Measurements from ENCODE around the gene LYVE1. TPM values are rescaled to one million over a fixed set of nuclear protein-coding genes. Genes with fewer than 3 reads are reported as not detected.

The LYVE1 gene, protein sequence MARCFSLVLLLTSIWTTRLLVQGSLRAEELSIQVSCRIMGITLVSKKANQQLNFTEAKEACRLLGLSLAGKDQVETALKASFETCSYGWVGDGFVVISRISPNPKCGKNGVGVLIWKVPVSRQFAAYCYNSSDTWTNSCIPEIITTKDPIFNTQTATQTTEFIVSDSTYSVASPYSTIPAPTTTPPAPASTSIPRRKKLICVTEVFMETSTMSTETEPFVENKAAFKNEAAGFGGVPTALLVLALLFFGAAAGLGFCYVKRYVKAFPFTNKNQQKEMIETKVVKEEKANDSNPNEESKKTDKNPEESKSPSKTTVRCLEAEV
- total RNA-seq: not detected

DNA sequence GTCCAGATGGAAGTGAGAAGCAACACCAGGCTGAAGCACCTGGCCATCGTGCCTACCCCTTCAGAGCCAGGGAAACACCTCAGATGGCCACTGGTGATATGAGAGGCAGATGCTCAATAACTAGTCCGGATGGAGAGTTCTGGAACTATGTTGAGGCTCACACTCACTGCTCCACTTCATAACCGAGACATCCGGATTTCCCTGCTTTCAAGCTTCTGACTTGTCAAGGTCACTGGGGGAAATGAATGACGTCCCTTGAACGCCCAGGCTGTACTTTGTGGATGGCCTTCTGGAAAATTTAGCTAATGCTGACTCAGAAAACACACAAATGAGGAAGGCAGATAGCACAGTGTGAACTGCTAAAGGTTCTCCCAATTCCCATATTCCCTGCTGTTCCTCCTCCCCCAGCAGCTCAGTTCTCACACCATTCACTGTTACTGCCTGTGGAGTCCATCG is at the start of gene LYVE1:
Gene LYVE1 (minus strand): TSS at position 180 of the 456 bp plus-strand sequence. CDS start 133 bp downstream, at position 47.
- no peak within 1 kb of the TSS for H3K4me3 Mint-ChIP-seq
- no peak within 1 kb of the TSS for H3K27ac Mint-ChIP-seq
- no peaks in the 10 kb centered on the region for H3K4me1 Mint-ChIP-seq
- DNase-seq (no peak), ATAC-seq (ENCODE audit: low read depth) (no peak)
- peaks cover 16% of the 10 kb centered on the region for H3K27me3 Mint-ChIP-seq
- no peaks in the 10 kb centered on the region for H3K9me3 Mint-ChIP-seq
- no peaks in the 10 kb centered on the region for H3K36me3 Mint-ChIP-seq
- POLR2A ChIA-PET: no interaction called here

DNA sequence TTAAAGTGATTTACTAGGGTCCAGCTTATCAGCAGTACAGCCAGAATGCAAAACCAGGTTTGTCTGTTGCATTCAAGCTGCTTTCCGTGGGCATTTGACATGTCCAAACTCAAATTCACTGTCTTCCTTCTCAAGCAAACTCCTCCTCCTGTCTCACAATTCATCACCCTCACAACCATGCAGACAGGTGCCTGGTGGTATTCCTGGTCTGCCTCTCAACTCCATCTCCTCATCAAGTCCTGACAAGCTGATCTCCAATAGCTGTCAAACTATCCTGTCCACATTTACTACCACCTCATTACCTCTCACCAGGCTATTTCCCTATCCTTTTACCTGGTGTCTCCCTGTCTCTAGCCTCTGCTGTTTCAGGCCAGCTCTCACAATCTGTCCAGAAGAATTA is 49.1 kb upstream of the LYVE1 start:
- Mint-ChIP-seq H3K36me3 (peaks cover 2% of the 10 kb centered on the region), H3K9me3 (peaks cover 2% of the 10 kb centered on the region), H3K27me3 (peaks cover 11% of the 10 kb centered on the region), H3K4me3 (no peak overlapping the region), H3K4me1 (peaks cover 1% of the 10 kb centered on the region), H3K27ac (no peak overlapping the region)
- POLR2A ChIA-PET: no interaction called here
- ATAC-seq (ENCODE audit: low read depth) (no peak), DNase-seq (no peak)

DNA sequence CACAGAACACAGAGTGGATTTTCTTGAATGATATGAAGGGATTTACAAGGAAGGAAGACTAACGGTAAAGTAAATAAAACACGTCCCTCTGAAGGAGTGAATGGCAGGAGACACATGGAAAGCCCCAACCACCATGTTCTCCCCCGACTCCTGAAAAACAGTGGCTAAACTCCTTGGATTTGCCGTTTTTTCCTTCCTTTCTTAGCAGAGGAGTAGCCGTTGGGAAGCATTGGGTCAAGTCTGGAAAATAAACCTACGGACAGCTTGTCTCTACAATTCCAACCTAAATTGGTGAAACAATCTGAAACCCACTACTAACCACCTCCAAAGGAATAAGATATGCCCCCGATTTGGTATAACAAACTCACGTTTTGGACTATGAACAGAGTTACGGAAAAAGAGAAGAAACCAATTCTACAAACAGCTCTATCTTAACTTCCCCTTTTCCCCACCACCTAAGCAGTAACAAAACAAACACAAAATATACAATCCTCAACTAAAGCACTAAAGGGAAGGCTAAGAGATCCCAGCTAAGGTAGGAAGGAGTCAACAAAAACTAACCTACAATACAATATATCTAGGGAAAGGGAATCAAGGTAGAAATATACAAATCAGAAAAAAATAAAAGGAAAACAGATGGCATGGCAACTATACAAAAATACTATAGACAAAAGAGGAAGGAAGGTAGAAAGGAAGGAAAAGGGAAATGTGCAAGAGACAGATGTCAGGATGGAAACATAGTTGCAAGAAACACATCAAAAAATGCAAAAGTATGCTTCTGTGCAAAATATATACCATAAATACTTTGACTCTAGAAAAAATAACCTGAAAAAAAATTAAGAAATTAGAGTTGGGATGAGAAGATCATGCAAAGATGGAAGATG is 43.8 kb upstream of the LYVE1 start:
- POLR2A ChIA-PET: no interaction called here
- H3K27me3 Mint-ChIP-seq: peaks cover 36% of the 10 kb centered on the region

DNA sequence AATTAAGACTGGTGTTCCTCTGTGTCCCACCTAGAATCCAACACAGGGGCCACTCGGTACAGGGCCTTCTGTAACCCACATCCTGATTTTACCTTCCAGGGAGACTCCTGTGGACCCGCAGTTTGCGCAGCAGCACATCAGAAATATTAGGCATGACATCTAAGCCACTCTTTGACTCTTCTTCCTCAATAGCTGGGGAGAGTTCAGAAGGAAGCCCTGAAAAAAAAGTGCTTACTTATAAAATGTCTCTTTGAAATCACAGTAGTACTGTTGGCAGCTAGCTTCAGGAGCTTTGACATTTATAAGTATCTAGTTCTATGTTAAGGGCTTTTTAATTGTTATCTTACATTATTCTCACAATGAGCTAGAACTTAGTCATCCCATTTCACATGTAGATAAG is 41.2 kb upstream of the LYVE1 start:
- peaks cover 40% of the 10 kb centered on the region for H3K27me3 Mint-ChIP-seq

More for the DNA sequence above, 43.8 kb upstream of the LYVE1 start:
- Mint-ChIP-seq H3K36me3 (peaks cover 2% of the 10 kb centered on the region), H3K4me3 (no peak overlapping the region), H3K27ac (no peak overlapping the region), H3K9me3 (peaks cover 2% of the 10 kb centered on the region), H3K4me1 (no peaks in the 10 kb centered on the region)
- DNase-seq: no peak
- ATAC-seq (ENCODE audit: low read depth): no peak

DNA sequence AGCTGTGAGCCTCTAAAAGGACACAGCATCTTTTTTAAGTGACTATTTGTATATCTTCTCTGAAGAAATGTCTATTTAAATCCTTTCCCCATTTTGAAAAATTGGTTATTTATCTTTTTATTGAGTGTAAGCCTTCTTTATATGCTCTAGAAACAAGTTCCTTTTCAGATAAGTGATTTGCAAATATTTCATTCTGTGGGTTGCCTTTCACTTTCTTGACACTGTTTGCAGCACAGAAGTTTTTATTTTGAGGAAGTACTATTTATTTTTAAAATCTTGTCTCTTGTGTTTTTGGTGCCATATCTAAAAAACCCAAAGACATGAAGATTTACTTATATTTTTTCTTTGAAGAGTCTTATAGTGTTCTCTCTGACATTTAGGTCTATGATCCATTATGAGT is 40.1 kb upstream of the LYVE1 start:
- Mint-ChIP-seq H3K4me3 (no peak overlapping the region), H3K9me3 (no peaks in the 10 kb centered on the region), H3K36me3 (peaks cover 2% of the 10 kb centered on the region), H3K4me1 (peaks cover 10% of the 10 kb centered on the region), H3K27ac (no peak overlapping the region), H3K27me3 (peaks cover 34% of the 10 kb centered on the region)
- ATAC-seq (ENCODE audit: low read depth) (no peak), DNase-seq (no peak)
- POLR2A ChIA-PET: no interaction called here

More for the DNA sequence above, 41.2 kb upstream of the LYVE1 start:
- Mint-ChIP-seq H3K4me1 (peaks cover 6% of the 10 kb centered on the region), H3K4me3 (no peak overlapping the region), H3K9me3 (peaks cover 2% of the 10 kb centered on the region), H3K36me3 (peaks cover 2% of the 10 kb centered on the region), H3K27ac (no peak overlapping the region)
- POLR2A ChIA-PET: no interaction called here
- ATAC-seq (ENCODE audit: low read depth): no peak
- no peak for DNase-seq

DNA sequence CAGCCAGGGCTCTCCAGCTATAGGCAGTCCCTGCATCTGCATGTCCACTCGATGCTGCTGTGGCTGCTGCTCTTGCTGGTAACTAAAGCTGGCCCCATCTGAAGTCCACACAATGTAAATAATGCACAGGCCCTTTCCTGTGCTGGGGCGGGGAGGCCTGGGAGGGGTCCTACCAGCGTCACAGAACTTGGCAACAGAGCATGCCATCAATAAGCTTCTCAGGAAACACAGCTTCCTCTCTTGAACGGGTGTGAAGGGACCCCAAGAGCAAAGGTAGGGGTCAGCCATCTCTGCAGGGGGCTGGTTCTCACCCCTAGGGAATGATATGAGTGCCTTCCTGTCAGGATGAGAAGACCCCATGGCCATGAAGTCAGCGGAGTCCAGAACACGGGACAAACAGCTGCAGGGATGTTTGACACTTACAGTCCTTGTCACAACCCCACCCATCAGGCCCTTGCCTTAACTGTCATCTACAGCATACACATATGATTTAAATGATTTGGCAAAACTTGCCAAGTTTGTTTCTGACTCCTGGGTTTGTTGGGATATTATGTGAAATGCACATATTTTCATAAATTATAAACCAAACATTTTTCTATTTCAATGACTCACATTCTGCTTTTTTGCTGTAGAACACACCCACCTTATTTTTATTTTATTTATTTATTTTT is 39.1 kb upstream of the LYVE1 start:
- Mint-ChIP-seq H3K4me3 (no peak overlapping the region), H3K4me1 (peaks cover 10% of the 10 kb centered on the region), H3K27me3 (peaks cover 32% of the 10 kb centered on the region), H3K27ac (no peak overlapping the region), H3K36me3 (no peaks in the 10 kb centered on the region), H3K9me3 (no peaks in the 10 kb centered on the region)
- POLR2A ChIA-PET: no interaction called here
- ATAC-seq (ENCODE audit: low read depth): no peak
- DNase-seq: no peak

DNA sequence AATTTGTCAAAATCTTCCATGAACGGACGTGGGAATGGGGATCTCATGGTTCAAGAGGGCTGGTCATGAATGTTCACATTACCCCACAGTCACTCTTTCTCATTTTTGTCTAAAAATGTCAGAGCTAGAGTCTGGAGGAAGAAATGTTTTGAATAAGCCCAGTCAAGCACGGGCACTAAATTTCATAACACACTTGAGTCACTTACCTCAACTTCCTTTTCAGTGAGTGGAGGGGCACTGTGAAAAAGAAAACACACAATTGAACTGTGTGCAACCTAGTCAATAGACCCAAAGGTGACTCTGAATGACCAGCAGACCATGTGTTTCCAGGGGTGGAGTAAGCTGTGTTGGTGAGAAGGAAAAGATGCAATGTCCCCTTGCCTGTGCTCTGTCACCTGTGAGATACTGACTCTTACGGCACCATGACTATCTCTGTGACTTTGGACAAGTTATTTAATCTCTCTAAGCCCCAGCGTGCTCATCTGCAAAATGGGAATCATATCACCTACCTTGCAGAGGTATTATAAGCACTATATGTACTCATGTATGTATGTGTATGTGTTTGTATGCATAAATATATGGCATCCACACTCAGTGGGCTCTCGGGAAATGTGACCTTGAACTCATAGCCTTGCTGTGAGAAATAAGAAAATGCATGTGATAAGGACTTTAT is 38.2 kb upstream of the LYVE1 start:
- ATAC-seq (ENCODE audit: low read depth) (no peak), DNase-seq (no peak)
- Mint-ChIP-seq H3K36me3 (no peaks in the 10 kb centered on the region), H3K27me3 (peaks cover 27% of the 10 kb centered on the region), H3K9me3 (no peaks in the 10 kb centered on the region), H3K27ac (no peak overlapping the region), H3K4me1 (peaks cover 10% of the 10 kb centered on the region), H3K4me3 (no peak overlapping the region)
- POLR2A ChIA-PET: no interaction called here

DNA sequence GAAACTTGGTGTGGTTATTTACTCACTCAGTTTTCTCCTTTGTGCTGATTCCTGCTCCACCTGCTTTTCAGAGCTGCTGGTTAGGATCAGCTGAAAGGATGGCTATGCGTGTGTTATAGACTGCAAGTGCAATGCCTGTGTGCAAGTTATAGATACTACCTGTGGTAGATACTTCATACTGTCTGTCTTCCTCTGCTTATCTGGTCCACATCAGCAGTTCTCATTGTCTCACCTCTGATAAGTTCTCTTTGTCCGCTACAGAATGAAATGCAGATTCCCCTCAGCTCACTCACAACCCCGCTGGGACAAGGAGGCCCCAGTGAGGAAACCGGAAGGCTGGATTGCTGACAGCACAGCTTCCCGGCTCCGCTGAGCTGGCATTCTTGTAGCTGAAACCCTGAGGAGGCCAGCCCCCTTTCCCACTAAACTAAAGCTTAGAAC is 37.5 kb upstream of the LYVE1 start:
- Mint-ChIP-seq H3K27me3 (peaks cover 20% of the 10 kb centered on the region), H3K4me3 (no peak overlapping the region), H3K4me1 (peaks cover 10% of the 10 kb centered on the region), H3K27ac (no peak overlapping the region), H3K36me3 (no peaks in the 10 kb centered on the region), H3K9me3 (no peaks in the 10 kb centered on the region)
- POLR2A ChIA-PET: no interaction called here
- DNase-seq: no peak
- no peak for ATAC-seq (ENCODE audit: low read depth)

DNA sequence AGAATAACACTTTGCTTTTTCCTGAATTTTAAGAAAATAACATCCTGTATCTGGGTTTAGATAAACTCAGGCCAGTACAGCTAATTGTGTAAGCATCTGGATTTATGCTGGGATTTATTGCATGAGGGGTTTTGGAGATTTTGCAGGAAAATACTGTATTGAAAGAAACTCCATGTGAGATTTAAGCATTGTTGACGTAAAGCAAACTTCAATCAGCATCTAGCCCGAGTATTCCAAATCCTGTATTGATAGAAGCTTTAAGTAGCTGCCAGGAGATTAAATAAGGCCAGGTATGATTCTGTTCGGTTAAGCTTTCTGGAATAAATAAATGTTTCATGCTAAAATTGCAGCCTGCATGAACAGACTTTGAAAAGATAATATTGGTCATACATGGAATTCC is 36.3 kb upstream of the LYVE1 start:
- Mint-ChIP-seq H3K9me3 (no peaks in the 10 kb centered on the region), H3K36me3 (no peaks in the 10 kb centered on the region), H3K27me3 (peaks cover 13% of the 10 kb centered on the region), H3K4me1 (peaks cover 10% of the 10 kb centered on the region), H3K4me3 (no peak overlapping the region), H3K27ac (no peak overlapping the region)
- ATAC-seq (ENCODE audit: low read depth) (no peak), DNase-seq (no peak)
- POLR2A ChIA-PET: no interaction called here

DNA sequence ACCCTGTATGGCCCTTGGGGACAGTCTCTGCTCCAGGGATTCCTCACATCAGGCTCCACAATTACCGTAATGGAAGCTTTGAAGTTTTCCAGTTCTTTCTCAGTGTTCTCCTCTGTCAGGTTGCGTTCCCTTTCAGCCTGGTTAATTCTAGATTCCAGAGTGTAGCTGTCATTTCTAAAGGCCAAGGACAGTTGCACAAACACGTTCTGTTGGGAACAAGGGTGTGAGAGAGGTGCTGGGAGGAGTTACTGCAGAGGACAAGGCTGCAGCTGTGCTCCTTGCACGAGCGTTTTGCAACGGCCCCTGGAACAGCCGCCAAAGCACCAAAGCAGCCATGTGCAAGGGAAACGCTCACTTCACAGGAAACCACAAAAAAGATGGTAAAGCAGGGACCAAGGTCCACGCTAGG is 35.9 kb upstream of the LYVE1 start:
- Mint-ChIP-seq H3K27me3 (peaks cover 11% of the 10 kb centered on the region), H3K9me3 (no peaks in the 10 kb centered on the region), H3K36me3 (no peaks in the 10 kb centered on the region), H3K4me3 (no peak overlapping the region), H3K27ac (no peak overlapping the region), H3K4me1 (peaks cover 10% of the 10 kb centered on the region)
- POLR2A ChIA-PET: no interaction called here
- ATAC-seq (ENCODE audit: low read depth) (no peak), DNase-seq (no peak)

DNA sequence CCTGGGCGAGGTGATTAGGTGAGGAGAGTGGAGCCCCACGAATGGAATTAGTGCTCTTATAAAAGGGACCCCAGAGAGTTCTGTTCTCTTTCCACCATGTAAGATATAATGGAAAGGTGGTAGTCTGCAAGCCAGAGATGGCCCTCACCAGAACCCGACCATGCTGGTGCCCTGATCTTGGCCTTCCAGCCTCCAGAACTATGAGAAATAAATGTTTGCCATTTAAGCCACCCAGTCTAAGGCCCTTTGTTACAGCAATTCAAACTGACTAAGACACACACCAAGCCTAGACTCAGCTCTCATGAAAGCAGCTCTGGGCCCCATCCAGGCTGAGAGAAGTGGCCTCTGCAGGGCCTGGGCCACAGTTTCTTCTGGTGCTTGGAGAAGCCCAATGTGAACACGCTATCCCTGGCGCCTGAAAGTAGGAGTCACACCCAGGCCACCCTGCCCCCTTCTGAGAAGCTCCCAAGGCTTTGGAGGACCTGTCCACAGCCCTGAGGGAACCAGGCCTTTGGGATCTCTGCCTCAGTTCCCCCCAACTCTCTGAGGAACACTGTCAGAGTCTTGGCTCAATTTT is 35.3 kb upstream of the LYVE1 start:
- Mint-ChIP-seq H3K4me1 (peaks cover 10% of the 10 kb centered on the region), H3K36me3 (no peaks in the 10 kb centered on the region), H3K27me3 (peaks cover 7% of the 10 kb centered on the region), H3K4me3 (no peak overlapping the region), H3K9me3 (no peaks in the 10 kb centered on the region), H3K27ac (no peak overlapping the region)
- DNase-seq: no peak
- POLR2A ChIA-PET: no interaction called here
- no peak for ATAC-seq (ENCODE audit: low read depth)

DNA sequence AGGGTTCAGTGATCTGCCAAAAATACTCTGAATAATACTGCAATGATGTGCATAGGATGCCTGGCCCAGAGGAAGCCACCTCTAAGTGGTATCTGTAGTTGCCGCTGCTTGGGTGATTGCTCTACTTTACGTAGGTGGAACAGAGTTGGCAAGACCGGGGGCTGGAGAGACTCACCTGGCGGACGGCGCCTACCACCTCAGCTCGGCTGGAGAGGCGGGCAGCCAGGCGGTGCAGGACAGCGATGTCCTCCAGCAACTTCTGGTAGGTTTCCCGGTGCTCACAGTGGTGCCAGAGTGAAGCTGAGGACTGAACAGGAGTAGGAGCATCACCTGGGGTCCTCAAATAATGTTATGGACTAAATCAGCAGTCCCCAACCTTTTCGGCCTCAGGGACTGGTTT is 34.5 kb upstream of the LYVE1 start:
- ATAC-seq (ENCODE audit: low read depth) (no peak), DNase-seq (no peak)
- Mint-ChIP-seq H3K4me3 (no peak overlapping the region), H3K9me3 (no peaks in the 10 kb centered on the region), H3K36me3 (no peaks in the 10 kb centered on the region), H3K27me3 (peaks cover 6% of the 10 kb centered on the region), H3K4me1 (peaks cover 10% of the 10 kb centered on the region), H3K27ac (no peak overlapping the region)
- POLR2A ChIA-PET: no interaction called here

DNA sequence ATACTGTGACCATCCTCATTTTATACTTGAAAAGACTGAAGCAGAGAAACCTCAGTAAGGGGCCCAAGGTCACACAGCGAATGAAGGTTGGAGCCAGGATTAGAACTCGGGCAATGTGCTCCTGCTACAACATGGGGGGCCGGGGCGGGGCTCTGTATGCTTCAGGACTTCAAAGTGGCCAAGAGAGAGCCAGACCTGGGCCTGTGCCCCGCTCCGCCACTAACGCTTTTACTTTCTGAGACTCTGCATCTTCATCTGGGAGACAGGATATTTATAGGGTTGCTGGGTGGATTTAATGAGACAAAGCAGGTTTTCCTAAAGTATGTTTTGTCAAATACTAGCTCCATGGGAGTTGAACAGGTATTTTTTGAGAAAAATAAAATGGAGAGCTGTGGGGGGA is 33.9 kb upstream of the LYVE1 start:
- Mint-ChIP-seq H3K27ac (no peak overlapping the region), H3K27me3 (peaks cover 6% of the 10 kb centered on the region), H3K9me3 (no peaks in the 10 kb centered on the region), H3K4me1 (peaks cover 10% of the 10 kb centered on the region), H3K4me3 (no peak overlapping the region), H3K36me3 (no peaks in the 10 kb centered on the region)
- ATAC-seq (ENCODE audit: low read depth) (no peak), DNase-seq (no peak)
- POLR2A ChIA-PET: no interaction called here

Data from activated naive CD8-positive, alpha-beta T cell treated with anti-CD3 and anti-CD28 coated beads, Interleukin-2, amount 10 ng/mL, durations not matched to agents 7 days and 5 days (primary cell).